ENCODE results near the gene TP63. TPM values are rescaled to one million over a fixed set of nuclear protein-coding genes. Genes with fewer than 3 reads are reported as not detected.

The TP63 gene
- total and polyA plus RNA-seq, 2 experiments from 2014 or later = not detected

DNA sequence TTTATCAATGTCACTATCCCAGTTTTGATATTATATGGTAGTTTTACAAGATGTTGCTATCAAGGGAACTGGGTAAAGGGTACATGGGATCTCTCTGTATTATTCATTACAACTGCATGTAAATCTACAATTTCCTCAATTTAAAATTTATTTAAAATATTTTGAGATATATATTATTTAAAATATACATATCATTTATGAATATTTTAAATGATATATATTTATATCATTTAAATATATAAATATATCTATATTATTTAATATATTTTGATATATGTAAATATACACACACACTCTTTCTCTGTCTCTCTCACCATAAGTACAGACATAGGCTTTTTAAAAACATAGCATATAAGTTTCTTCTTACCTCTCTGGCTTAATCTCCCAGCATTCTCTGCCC is 104.7 kb downstream of the TP63 start:
- H3K9me2 ChIP-seq (ENCODE audit: insufficient read depth) = no peaks in the 10 kb centered on the region
- no peaks in the 10 kb centered on the region for H3K36me3 ChIP-seq (ENCODE audit: insufficient read depth)
- H3K27me3 Mint-ChIP-seq (ENCODE audit: insufficient read depth, low read depth, poor library complexity) = peaks cover 5% of the 10 kb centered on the region
- no peak overlapping the region for H2AFZ ChIP-seq
- H3K36me3 Mint-ChIP-seq (ENCODE audit: low read depth) = no peaks in the 10 kb centered on the region
- H3K27ac Mint-ChIP-seq = no peak overlapping the region
- no peaks in the 10 kb centered on the region for H4K20me1 ChIP-seq (replicated peaks; ENCODE audit: insufficient read depth)
- H3K27me3 ChIP-seq (ENCODE audit: insufficient read depth) = no peaks in the 10 kb centered on the region
- peaks cover 6% of the 10 kb centered on the region; the same call in 1 of the 2 replicates for H3K4me1 ChIP-seq (ENCODE audit: insufficient read depth)
- TF ChIP-seq, protein P1, sequence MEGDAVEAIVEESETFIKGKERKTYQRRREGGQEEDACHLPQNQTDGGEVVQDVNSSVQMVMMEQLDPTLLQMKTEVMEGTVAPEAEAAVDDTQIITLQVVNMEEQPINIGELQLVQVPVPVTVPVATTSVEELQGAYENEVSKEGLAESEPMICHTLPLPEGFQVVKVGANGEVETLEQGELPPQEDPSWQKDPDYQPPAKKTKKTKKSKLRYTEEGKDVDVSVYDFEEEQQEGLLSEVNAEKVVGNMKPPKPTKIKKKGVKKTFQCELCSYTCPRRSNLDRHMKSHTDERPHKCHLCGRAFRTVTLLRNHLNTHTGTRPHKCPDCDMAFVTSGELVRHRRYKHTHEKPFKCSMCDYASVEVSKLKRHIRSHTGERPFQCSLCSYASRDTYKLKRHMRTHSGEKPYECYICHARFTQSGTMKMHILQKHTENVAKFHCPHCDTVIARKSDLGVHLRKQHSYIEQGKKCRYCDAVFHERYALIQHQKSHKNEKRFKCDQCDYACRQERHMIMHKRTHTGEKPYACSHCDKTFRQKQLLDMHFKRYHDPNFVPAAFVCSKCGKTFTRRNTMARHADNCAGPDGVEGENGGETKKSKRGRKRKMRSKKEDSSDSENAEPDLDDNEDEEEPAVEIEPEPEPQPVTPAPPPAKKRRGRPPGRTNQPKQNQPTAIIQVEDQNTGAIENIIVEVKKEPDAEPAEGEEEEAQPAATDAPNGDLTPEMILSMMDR (conservative IDR thresholded peaks at IDR 0.05; ENCODE audit: low read depth in 2 of 2) = no peak
- TF ChIP-seq POLR2AphosphoS5 (IDR thresholded peaks at IDR 0.05; ENCODE audit: low read depth) (no peak), STAT1 (IDR thresholded peaks at IDR 0.05; ENCODE audit: unreplicated experiment) (no peak), NANOG (IDR thresholded peaks at IDR 0.05; ENCODE audit: borderline replicate concordance) (no peak), CREB1 (CRISPR knock-in tag; IDR thresholded peaks at IDR 0.05; ENCODE audit: low read depth) (no peak), EZH2phosphoT487 (IDR thresholded peaks at IDR 0.05; ENCODE audit: unreplicated experiment) (no peak), EZH2 (IDR thresholded peaks at IDR 0.05; ENCODE audit: low read depth, unreplicated experiment) (no peak)
- ATAC-seq (no peak), DNase-seq (ENCODE audit: low spot score) (no peak)
- H3K4me2 ChIP-seq = no peak overlapping the region
- peaks cover 9% of the 10 kb centered on the region; the same call in 2 of the 3 replicates for H3K4me1 Mint-ChIP-seq
- no peak overlapping the region for H3K27ac ChIP-seq (ENCODE audit: low read depth)
- H3K9me3 Mint-ChIP-seq = no peaks in the 10 kb centered on the region
- no peak overlapping the region for H3K4me3 ChIP-seq
- H3K4me3 Mint-ChIP-seq = no peak overlapping the region
- no peaks in the 10 kb centered on the region for H3K79me2 ChIP-seq (replicated peaks; ENCODE audit: insufficient read depth)
- no peaks in the 10 kb centered on the region for H3F3A ChIP-seq (replicated peaks; ENCODE audit: low read depth)

- H3K27me3 Mint-ChIP-seq (ENCODE audit: insufficient read depth, low read depth, poor library complexity) = peaks cover 5% of the 10 kb centered on the region
- H3K9me3 Mint-ChIP-seq = no peaks in the 10 kb centered on the region
- Histone ChIP-seq H3K27me3 (ENCODE audit: insufficient read depth) (no peaks in the 10 kb centered on the region), H2AFZ (no peak overlapping the region), H3K4me3 (no peak overlapping the region), H4K20me1 (replicated peaks; ENCODE audit: insufficient read depth) (no peaks in the 10 kb centered on the region), H3K4me1 (ENCODE audit: insufficient read depth) (peaks cover 6% of the 10 kb centered on the region; the same call in 1 of the 2 replicates), H3K9me2 (ENCODE audit: insufficient read depth) (no peaks in the 10 kb centered on the region), H3K27ac (ENCODE audit: low read depth) (no peak overlapping the region), H3K79me2 (replicated peaks; ENCODE audit: insufficient read depth) (no peaks in the 10 kb centered on the region), H3K4me2 (no peak overlapping the region), H3F3A (replicated peaks; ENCODE audit: low read depth) (no peaks in the 10 kb centered on the region), H3K36me3 (ENCODE audit: insufficient read depth) (no peaks in the 10 kb centered on the region)
- no peak overlapping the region for H3K27ac Mint-ChIP-seq
- H3K4me3 Mint-ChIP-seq = no peak overlapping the region
- DNase-seq (ENCODE audit: low spot score) (no peak), ATAC-seq (no peak)
- no peaks in the 10 kb centered on the region for H3K36me3 Mint-ChIP-seq (ENCODE audit: low read depth)
- H3K4me1 Mint-ChIP-seq = peaks cover 9% of the 10 kb centered on the region; the same call in 2 of the 3 replicates
- TF ChIP-seq, protein P2, sequence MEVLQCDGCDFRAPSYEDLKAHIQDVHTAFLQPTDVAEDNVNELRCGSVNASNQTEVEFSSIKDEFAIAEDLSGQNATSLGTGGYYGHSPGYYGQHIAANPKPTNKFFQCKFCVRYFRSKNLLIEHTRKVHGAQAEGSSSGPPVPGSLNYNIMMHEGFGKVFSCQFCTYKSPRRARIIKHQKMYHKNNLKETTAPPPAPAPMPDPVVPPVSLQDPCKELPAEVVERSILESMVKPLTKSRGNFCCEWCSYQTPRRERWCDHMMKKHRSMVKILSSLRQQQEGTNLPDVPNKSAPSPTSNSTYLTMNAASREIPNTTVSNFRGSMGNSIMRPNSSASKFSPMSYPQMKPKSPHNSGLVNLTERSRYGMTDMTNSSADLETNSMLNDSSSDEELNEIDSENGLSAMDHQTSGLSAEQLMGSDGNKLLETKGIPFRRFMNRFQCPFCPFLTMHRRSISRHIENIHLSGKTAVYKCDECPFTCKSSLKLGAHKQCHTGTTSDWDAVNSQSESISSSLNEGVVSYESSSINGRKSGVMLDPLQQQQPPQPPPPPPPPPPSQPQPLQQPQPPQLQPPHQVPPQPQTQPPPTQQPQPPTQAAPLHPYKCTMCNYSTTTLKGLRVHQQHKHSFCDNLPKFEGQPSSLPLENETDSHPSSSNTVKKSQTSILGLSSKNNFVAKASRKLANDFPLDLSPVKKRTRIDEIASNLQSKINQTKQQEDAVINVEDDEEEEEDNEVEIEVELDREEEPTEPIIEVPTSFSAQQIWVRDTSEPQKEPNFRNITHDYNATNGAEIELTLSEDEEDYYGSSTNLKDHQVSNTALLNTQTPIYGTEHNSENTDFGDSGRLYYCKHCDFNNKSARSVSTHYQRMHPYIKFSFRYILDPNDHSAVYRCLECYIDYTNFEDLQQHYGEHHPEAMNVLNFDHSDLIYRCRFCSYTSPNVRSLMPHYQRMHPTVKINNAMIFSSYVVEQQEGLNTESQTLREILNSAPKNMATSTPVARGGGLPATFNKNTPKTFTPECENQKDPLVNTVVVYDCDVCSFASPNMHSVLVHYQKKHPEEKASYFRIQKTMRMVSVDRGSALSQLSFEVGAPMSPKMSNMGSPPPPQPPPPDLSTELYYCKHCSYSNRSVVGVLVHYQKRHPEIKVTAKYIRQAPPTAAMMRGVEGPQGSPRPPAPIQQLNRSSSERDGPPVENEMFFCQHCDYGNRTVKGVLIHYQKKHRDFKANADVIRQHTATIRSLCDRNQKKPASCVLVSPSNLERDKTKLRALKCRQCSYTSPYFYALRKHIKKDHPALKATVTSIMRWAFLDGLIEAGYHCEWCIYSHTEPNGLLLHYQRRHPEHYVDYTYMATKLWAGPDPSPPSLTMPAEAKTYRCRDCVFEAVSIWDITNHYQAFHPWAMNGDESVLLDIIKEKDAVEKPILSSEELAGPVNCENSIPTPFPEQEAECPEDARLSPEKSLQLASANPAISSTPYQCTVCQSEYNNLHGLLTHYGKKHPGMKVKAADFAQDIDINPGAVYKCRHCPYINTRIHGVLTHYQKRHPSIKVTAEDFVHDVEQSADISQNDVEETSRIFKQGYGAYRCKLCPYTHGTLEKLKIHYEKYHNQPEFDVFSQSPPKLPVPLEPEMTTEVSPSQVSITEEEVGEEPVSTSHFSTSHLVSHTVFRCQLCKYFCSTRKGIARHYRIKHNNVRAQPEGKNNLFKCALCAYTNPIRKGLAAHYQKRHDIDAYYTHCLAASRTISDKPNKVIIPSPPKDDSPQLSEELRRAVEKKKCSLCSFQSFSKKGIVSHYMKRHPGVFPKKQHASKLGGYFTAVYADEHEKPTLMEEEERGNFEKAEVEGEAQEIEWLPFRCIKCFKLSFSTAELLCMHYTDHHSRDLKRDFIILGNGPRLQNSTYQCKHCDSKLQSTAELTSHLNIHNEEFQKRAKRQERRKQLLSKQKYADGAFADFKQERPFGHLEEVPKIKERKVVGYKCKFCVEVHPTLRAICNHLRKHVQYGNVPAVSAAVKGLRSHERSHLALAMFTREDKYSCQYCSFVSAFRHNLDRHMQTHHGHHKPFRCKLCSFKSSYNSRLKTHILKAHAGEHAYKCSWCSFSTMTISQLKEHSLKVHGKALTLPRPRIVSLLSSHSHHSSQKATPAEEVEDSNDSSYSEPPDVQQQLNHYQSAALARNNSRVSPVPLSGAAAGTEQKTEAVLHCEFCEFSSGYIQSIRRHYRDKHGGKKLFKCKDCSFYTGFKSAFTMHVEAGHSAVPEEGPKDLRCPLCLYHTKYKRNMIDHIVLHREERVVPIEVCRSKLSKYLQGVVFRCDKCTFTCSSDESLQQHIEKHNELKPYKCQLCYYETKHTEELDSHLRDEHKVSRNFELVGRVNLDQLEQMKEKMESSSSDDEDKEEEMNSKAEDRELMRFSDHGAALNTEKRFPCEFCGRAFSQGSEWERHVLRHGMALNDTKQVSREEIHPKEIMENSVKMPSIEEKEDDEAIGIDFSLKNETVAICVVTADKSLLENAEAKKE (CRISPR knock-in tag; IDR thresholded peaks at IDR 0.05) = no peak
- TF ChIP-seq CREB1 (CRISPR knock-in tag; IDR thresholded peaks at IDR 0.05; ENCODE audit: low read depth) = no peak
- no peak for TF ChIP-seq ZNF114 (CRISPR knock-in tag; IDR thresholded peaks at IDR 0.05)
- no peak for TF ChIP-seq JUNB (IDR thresholded peaks at IDR 0.05; ENCODE audit: unreplicated experiment)
- TF ChIP-seq, protein P3, sequence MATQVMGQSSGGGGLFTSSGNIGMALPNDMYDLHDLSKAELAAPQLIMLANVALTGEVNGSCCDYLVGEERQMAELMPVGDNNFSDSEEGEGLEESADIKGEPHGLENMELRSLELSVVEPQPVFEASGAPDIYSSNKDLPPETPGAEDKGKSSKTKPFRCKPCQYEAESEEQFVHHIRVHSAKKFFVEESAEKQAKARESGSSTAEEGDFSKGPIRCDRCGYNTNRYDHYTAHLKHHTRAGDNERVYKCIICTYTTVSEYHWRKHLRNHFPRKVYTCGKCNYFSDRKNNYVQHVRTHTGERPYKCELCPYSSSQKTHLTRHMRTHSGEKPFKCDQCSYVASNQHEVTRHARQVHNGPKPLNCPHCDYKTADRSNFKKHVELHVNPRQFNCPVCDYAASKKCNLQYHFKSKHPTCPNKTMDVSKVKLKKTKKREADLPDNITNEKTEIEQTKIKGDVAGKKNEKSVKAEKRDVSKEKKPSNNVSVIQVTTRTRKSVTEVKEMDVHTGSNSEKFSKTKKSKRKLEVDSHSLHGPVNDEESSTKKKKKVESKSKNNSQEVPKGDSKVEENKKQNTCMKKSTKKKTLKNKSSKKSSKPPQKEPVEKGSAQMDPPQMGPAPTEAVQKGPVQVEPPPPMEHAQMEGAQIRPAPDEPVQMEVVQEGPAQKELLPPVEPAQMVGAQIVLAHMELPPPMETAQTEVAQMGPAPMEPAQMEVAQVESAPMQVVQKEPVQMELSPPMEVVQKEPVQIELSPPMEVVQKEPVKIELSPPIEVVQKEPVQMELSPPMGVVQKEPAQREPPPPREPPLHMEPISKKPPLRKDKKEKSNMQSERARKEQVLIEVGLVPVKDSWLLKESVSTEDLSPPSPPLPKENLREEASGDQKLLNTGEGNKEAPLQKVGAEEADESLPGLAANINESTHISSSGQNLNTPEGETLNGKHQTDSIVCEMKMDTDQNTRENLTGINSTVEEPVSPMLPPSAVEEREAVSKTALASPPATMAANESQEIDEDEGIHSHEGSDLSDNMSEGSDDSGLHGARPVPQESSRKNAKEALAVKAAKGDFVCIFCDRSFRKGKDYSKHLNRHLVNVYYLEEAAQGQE (IDR thresholded peaks at IDR 0.05; ENCODE audit: unreplicated experiment) = no peak
- no peak for TF ChIP-seq ZNF331 (CRISPR knock-in tag; IDR thresholded peaks at IDR 0.05; ENCODE audit: low read depth)
Observed at GRCh38 chr3:189737071-189737470, 105.9 kb downstream of the TP63 start.

Data from GM23338 (cell line).